HG02943 (cell line): ENCODE measurements around the gene IFI30.

ENCODE experiments used
- ATAC-seq: cut with Tn5 transposase; IDR thresholded peaks from one replicate; pipeline ENCODE4 v1.9.1; 2021; ENCODE audit warnings: mild to moderate bottlenecking, low read depth, moderate library complexity; ENCODE audit not compliant: unreplicated experiment

IFI30 gene

GRCh38 chr19:18173572-18174288, at the start of gene IFI30:
IFI30 (plus strand) TSS chr19:18173813; CDS start chr19:18173842, 29 bp downstream.
- no peak for ATAC-seq

GRCh38 chr19:18123819-18124218, 49.8 kb upstream of the IFI30 start:
- ATAC-seq: no peak

- no peak for ATAC-seq
Measured at GRCh38 chr19:18126097-18126496, 47.5 kb upstream of the IFI30 start.

GRCh38 chr19:18128044-18128443, 45.6 kb upstream of the IFI30 start:
- no peak for ATAC-seq

- ATAC-seq: no peak
Measured at GRCh38 chr19:18128805-18129204, 44.8 kb upstream of the IFI30 start.

- ATAC-seq: no peak
Measured at GRCh38 chr19:18130523-18131242, 42.9 kb upstream of the IFI30 start.

- ATAC-seq: no peak
Measured at GRCh38 chr19:18131841-18132596, 41.6 kb upstream of the IFI30 start.

GRCh38 chr19:18135712-18136584, 37.7 kb upstream of the IFI30 start:
- no peak for ATAC-seq

GRCh38 chr19:18137242-18137641, 36.4 kb upstream of the IFI30 start:
- ATAC-seq: no peak

- ATAC-seq: no peak
Measured at GRCh38 chr19:18137657-18138339, 35.8 kb upstream of the IFI30 start.

- no peak for ATAC-seq
Measured at GRCh38 chr19:18140473-18140872, 33.1 kb upstream of the IFI30 start.

- ATAC-seq: no peak
Measured at GRCh38 chr19:18141031-18141430, 32.6 kb upstream of the IFI30 start.

- no peak for ATAC-seq
Measured at GRCh38 chr19:18143902-18144301, 29.7 kb upstream of the IFI30 start.

- no peak for ATAC-seq
Measured at GRCh38 chr19:18144361-18144760, 29.3 kb upstream of the IFI30 start.

GRCh38 chr19:18144906-18145305, 28.7 kb upstream of the IFI30 start:
- no peak for ATAC-seq

- ATAC-seq: no peak
Measured at GRCh38 chr19:18145391-18145999, 28.1 kb upstream of the IFI30 start.

GRCh38 chr19:18147396-18147795, 26.2 kb upstream of the IFI30 start:
- no peak for ATAC-seq

GRCh38 chr19:18149596-18149975, 24.0 kb upstream of the IFI30 start:
- no peak for ATAC-seq
